Lower leg skin (tissue), 4 donors: Measurements from ENCODE around the gene SLC10A4. TPM values are rescaled to one million over a fixed set of nuclear protein-coding genes. Genes with fewer than 3 reads are reported as not detected.

Source experiments
- DNase-seq, 2 donors: peaks; one replicate each; pipeline ENCODE4 v3.0.0-alpha.2; 2019; ENCODE audit warnings: low spot score in 2 of 2
- H3K4me3 ChIP-seq: fragments of 200-600 bp; sonication (generic); 2 replicates; pipeline ENCODE4 v1.5.1; 2017; ENCODE audit warnings: mild to moderate bottlenecking, low read depth; ENCODE audit not compliant: poor library complexity, severe bottlenecking
- POLR2A ChIP-seq, 2 donors: fragments of 450-650 bp; IDR thresholded peaks; one replicate each; pipeline ENCODE4 v1.6.1; 2016 to 2017; ENCODE audit warnings: antibody characterized with exemption in 2 of 2, mild to moderate bottlenecking in 1 of 2, moderate library complexity in 1 of 2
- WGBS, 2 donors: methylation state at CpG; one replicate each; pipeline ENCODE4 v1.1.5; 2018; 5-methylcytosine and 5-hydroxymethylcytosine counted together
- intact Hi-C: fragments of 100-400 bp; cut with DNase I; formaldehyde crosslinking; loops from one replicate; pipeline ENCODE4 v1.15.0; 2023; ENCODE audit warnings: low total_unique reads
- total RNA-seq, 4 donors: library from RNA; depleted of rRNA; stranded (reverse); fragments of >200 nt; gene quantifications; one replicate each; pipeline ENCODE4 v1.1.0, GENCODE V29; 2016
- TF ChIP-seq, protein P1 (sequence below), 3 donors: fragments of 450-650 bp; IDR thresholded peaks; one replicate each; pipeline ENCODE4 v1.5.1; 2016; ENCODE audit warnings: antibody characterized with exemption in 3 of 3, mild to moderate bottlenecking in 3 of 3, moderate library complexity in 2 of 3

SLC10A4 gene
- total RNA-seq, 4 donors from 2014 or later = 0.19 TPM; not detected in 3

DNA sequence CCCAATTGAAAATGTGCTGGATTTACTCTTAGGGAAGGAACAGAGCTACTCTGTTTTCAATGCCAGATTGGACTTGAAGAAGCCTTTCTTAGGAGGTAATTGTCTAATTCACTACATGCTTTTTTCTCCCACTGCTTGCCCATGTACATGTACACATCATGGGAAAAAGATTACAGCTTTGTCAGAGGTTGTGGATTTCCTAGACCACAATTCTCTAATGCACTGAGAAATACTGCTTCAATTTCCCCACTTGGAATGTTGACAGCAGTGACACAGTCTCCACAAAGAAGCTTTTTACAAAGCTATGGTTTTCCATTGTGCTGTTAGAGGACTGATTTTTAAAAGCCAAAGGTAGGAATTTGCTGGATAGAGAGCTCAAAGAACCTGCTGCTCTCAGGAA is 26.4 kb downstream of the SLC10A4 start:
- no peak for TF ChIP-seq POLR2A (IDR thresholded peaks at IDR 0.05)
- TF ChIP-seq, protein P1, sequence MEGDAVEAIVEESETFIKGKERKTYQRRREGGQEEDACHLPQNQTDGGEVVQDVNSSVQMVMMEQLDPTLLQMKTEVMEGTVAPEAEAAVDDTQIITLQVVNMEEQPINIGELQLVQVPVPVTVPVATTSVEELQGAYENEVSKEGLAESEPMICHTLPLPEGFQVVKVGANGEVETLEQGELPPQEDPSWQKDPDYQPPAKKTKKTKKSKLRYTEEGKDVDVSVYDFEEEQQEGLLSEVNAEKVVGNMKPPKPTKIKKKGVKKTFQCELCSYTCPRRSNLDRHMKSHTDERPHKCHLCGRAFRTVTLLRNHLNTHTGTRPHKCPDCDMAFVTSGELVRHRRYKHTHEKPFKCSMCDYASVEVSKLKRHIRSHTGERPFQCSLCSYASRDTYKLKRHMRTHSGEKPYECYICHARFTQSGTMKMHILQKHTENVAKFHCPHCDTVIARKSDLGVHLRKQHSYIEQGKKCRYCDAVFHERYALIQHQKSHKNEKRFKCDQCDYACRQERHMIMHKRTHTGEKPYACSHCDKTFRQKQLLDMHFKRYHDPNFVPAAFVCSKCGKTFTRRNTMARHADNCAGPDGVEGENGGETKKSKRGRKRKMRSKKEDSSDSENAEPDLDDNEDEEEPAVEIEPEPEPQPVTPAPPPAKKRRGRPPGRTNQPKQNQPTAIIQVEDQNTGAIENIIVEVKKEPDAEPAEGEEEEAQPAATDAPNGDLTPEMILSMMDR (IDR thresholded peaks at IDR 0.05) = no peak
- no peak for DNase-seq
- intact Hi-C loops = no loop called here
- H3K4me3 ChIP-seq = no peak overlapping the region

DNA sequence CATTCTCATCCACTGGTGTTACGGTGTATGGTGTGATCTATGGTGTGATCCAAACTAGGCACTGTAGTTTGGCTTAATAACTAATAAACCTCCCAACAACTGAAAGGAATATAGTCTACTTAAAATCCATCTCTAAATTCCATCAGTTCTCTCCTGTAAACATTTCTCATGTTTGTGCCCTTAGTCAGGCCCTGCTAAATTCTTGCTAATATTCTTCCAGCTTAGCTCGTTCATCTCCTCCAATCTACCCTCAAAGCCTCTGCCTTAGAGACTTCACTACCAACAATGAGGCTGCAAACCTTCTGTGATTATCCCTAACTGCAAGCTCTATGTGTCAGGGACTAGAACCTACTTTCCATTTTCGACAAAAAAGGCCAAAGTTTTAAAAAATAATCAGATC is 35.0 kb downstream of the SLC10A4 start:
- DNase-seq = no peak
- 95 to 97% methylated on average over 3 of the region's 3 CpGs for WGBS, 2 donors
- H3K4me3 ChIP-seq = no peak overlapping the region
- intact Hi-C loops = no loop called here
- TF ChIP-seq, protein P1 (IDR thresholded peaks at IDR 0.05) = no peak
- TF ChIP-seq POLR2A (IDR thresholded peaks at IDR 0.05) = no peak

DNA sequence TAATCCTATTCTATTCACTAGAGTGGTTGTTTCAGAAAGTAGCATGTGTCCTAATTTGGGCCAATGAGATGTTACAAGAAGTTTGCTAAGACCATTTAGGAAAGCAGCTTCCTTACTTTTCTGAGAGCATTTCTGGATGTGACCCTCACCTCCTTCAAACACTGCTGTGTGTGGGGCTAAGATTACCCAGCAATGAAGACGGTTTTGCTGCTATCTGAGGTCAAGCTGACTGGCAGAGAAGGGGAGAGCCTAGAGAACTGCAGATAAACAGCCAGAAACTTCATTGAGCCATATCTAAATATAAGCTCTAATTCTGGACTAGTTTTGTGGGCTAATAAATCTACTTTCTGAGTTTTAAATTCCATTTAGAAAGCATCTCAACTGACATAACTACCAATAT is 43.3 kb downstream of the SLC10A4 start:
- no peak for DNase-seq
- intact Hi-C loops = no loop called here
- TF ChIP-seq POLR2A (IDR thresholded peaks at IDR 0.05) = no peak
- TF ChIP-seq, protein P1 (IDR thresholded peaks at IDR 0.05) = no peak
- WGBS, 2 donors = 88 to 92% methylated on average over 1 of the region's 1 CpG
- no peak overlapping the region for H3K4me3 ChIP-seq

DNA sequence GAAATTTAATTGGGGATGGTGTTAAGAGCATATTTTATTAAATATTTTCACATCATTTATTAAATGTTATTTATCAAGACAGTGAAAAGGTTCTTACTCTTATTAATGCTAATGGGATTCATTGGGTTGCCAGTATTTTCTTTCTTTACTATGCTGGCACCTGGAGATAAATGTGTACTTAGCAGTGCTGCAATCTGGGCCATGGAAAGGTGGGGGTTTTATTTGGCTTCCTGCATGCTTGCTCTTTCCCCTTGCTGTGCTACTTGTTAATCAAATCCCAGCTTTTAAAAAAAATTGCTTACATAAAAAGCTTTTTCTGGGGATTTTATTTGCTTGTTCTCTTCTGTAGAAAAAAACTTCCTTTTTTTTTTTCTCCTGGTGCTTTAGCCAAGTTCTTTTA is 55.2 kb downstream of the SLC10A4 start:
- no peak for DNase-seq
- intact Hi-C loops = no loop called here
- no peak for TF ChIP-seq POLR2A (IDR thresholded peaks at IDR 0.05)
- TF ChIP-seq, protein P1 (IDR thresholded peaks at IDR 0.05) = no peak
- H3K4me3 ChIP-seq = no peak overlapping the region

Other genes starting within 250 kb of the SLC10A4 start
- 10 to 100 TPM in 2 of 4 donors, 1 to 10 TPM in 2; 6.8 to 10.5 (median 8.8) TPM for gene TEC, start 213.5 kb upstream of the SLC10A4 start, total RNA-seq
- 100 to 1,000 TPM in 1 of 4 donors, 10 to 100 TPM in 3; 75.4 to 201 (median 88.6) TPM for gene SLAIN2, start 141.8 kb upstream of the SLC10A4 start, total RNA-seq
- gene ZAR1, start 6.9 kb downstream of the SLC10A4 start, total RNA-seq = not detected